Stimulated activated CD8-positive, alpha-beta memory T cell treated with anti-CD3 and anti-CD28 coated beads, Interleukin-15, amount 100 ng/mL, for 1 hour (primary cell): ENCODE results near the gene CTNNBL1.

Experiments used
- DNase-seq: peaks from one replicate; pipeline ENCODE4 v3.0.0-alpha.2; 2020; ENCODE audit warnings: low read depth

Gene CTNNBL1

GRCh38 chr20:37741570-37741969, 47.7 kb downstream of the CTNNBL1 start:
- DNase-seq = no peak

GRCh38 chr20:37742131-37742530, 48.3 kb downstream of the CTNNBL1 start:
- DNase-seq = no peak

GRCh38 chr20:37744347-37744746, 50.5 kb downstream of the CTNNBL1 start:
- no peak for DNase-seq

GRCh38 chr20:37745553-37745952, 51.7 kb downstream of the CTNNBL1 start:
- DNase-seq = no peak

- DNase-seq = no peak
These were observed 54.2 kb downstream of the CTNNBL1 start for GRCh38 chr20:37748015-37748414.

GRCh38 chr20:37749218-37749617, 55.4 kb downstream of the CTNNBL1 start:
- no peak for DNase-seq

- no peak for DNase-seq
These were observed 56.0 kb downstream of the CTNNBL1 start for GRCh38 chr20:37749620-37750403.

- DNase-seq = no peak
These were observed 61.8 kb downstream of the CTNNBL1 start for GRCh38 chr20:37755665-37756064.

- DNase-seq = no peak
These were observed 62.4 kb downstream of the CTNNBL1 start for GRCh38 chr20:37756234-37756633.

- DNase-seq = no peak
These were observed 63.7 kb downstream of the CTNNBL1 start for GRCh38 chr20:37757550-37757949.

GRCh38 chr20:37758332-37758731, 64.5 kb downstream of the CTNNBL1 start:
- DNase-seq = no peak

GRCh38 chr20:37759052-37759553, 65.3 kb downstream of the CTNNBL1 start:
- no peak for DNase-seq

- no peak for DNase-seq
These were observed 66.0 kb downstream of the CTNNBL1 start for GRCh38 chr20:37759761-37760209.

GRCh38 chr20:37760322-37760721, 66.5 kb downstream of the CTNNBL1 start:
- DNase-seq = no peak

GRCh38 chr20:37762716-37763485, 69.1 kb downstream of the CTNNBL1 start:
- no peak for DNase-seq

GRCh38 chr20:37764333-37764935, 70.6 kb downstream of the CTNNBL1 start:
- DNase-seq = no peak

- DNase-seq = no peak
These were observed 77.1 kb downstream of the CTNNBL1 start for GRCh38 chr20:37770908-37771307.

- DNase-seq = no peak
These were observed 79.5 kb downstream of the CTNNBL1 start for GRCh38 chr20:37773291-37773826.

GRCh38 chr20:37774156-37774555, 80.3 kb downstream of the CTNNBL1 start:
- no peak for DNase-seq

GRCh38 chr20:37775200-37775599, 81.4 kb downstream of the CTNNBL1 start:
- DNase-seq = no peak

GRCh38 chr20:37776049-37776448, 82.2 kb downstream of the CTNNBL1 start:
- DNase-seq = no peak

- no peak for DNase-seq
These were observed 82.7 kb downstream of the CTNNBL1 start for GRCh38 chr20:37776526-37776925.
